Measurements from ENCODE around the gene GCLM. TPM values are rescaled to one million over a fixed set of nuclear protein-coding genes. Genes with fewer than 3 reads are reported as not detected.

Gene GCLM
- total and polyA plus RNA-seq, 9 of the 15 experiments (the other 6 are each of a cell fraction or from before 2014, with no cell fraction given): 9.3 to 71.6 (median 24.5) TPM

DNA sequence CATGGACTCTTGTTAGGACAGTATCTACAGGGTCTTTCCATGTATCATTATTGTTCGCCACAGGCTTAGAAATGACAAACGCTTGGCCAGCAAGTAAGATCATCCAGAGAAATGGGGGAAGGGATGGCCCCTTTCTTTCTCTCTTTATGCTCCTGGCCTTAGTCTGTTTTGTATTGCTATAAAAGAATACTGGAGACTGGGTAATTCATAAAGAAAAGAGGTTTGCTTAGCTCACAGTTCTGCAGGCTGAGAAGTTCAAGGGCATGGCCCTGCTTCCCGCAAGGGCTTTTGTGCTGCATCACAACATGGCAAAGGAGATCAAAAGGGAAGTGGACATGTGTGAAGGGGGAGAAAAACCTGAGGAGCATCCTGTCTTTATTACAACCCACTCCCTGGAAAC, 71.3 kb downstream of the GCLM start (continued):
- TF ChIP-seq, protein P1, sequence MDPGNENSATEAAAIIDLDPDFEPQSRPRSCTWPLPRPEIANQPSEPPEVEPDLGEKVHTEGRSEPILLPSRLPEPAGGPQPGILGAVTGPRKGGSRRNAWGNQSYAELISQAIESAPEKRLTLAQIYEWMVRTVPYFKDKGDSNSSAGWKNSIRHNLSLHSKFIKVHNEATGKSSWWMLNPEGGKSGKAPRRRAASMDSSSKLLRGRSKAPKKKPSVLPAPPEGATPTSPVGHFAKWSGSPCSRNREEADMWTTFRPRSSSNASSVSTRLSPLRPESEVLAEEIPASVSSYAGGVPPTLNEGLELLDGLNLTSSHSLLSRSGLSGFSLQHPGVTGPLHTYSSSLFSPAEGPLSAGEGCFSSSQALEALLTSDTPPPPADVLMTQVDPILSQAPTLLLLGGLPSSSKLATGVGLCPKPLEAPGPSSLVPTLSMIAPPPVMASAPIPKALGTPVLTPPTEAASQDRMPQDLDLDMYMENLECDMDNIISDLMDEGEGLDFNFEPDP (CRISPR knock-in tag; IDR thresholded peaks at IDR 0.05): no peak
- TF ChIP-seq C11orf30 (IDR thresholded peaks at IDR 0.05; ENCODE audit: low read depth): no peak
- TF ChIP-seq CSDE1 (IDR thresholded peaks at IDR 0.05): no peak
- no peak for TF ChIP-seq KAT2B (IDR thresholded peaks at IDR 0.05; ENCODE audit: low read depth, low read length)
- TF ChIP-seq PURB (CRISPR knock-in tag; IDR thresholded peaks at IDR 0.05; ENCODE audit: low read depth): no peak

MicroRNAs encoded within 50 kb of the gene (microRNA counts, 767-probe panel; counts per million panel counts)
- not detected for microRNA hsa-miR-760

Small RNA genes within 50 kb of the gene (microRNA-seq; reads per million reads assigned to microRNA genes)
- gene MIR760 (ENCODE audit: borderline microRNAs expressed): 6.9 reads per million, percentile 51 among the genes with 10 or more reads in this experiment

Small RNA genes within 50 kb of the gene (small RNA-seq; reads per million reads assigned to genes)
- not detected for gene AL117351.2
- gene MIR760: 0.18 reads per million

Other genes starting within 250 kb of the GCLM start
- gene BCAR3, start 227.6 kb downstream of the GCLM start, total RNA-seq (2014; rRNA removed): 2.8 and 4.2 TPM in 2 replicates
- 4.8 and 6.9 TPM in 2 replicates for gene BCAR3, start 227.6 kb downstream of the GCLM start, total RNA-seq (2014; rRNA removed; fragmentation: Illumina TruSeq; extraction: Trizol)
- 2.1 and 2.8 TPM in 2 replicates for gene BCAR3, start 227.6 kb downstream of the GCLM start, total RNA-seq (2015; rRNA removed; fragmentation: Illumina TruSeq; extraction: Trizol)
- 3.6 and 3.8 TPM in 2 replicates for gene BCAR3, start 227.6 kb downstream of the GCLM start, total RNA-seq (2021)
- gene BCAR3, start 227.6 kb downstream of the GCLM start, polyA plus RNA-seq (2011; rRNA removed): 1.8 and 2.0 TPM in 2 replicates
- 3.2 and 3.6 TPM in 2 replicates for gene BCAR3, start 227.6 kb downstream of the GCLM start, polyA plus RNA-seq (2014; fragmentation: Illumina TruSeq; extraction: Trizol)
- 1 to 10 TPM; 5.4 to 6.3 TPM for gene BCAR3, start 227.6 kb downstream of the GCLM start, polyA plus RNA-seq (2014; fragmentation: Nextera tagmentation; extraction: Ambion mirVana)
- 4.0 and 5.4 TPM in 2 replicates for gene BCAR3, start 227.6 kb downstream of the GCLM start, polyA plus RNA-seq (2014; rRNA removed)
- gene DNTTIP2, start 30.2 kb downstream of the GCLM start, total RNA-seq (2014; rRNA removed): 50.4 and 59.2 TPM in 2 replicates
- 106 and 136 TPM in 2 replicates for gene DNTTIP2, start 30.2 kb downstream of the GCLM start, total RNA-seq (2014; rRNA removed; fragmentation: Illumina TruSeq; extraction: Trizol)
- 87.9 and 97.0 TPM in 2 replicates for gene DNTTIP2, start 30.2 kb downstream of the GCLM start, total RNA-seq (2015; rRNA removed; fragmentation: Illumina TruSeq; extraction: Trizol)
- gene DNTTIP2, start 30.2 kb downstream of the GCLM start, total RNA-seq (2021): 85.2 and 91.9 TPM in 2 replicates
- 56.1 and 75.0 TPM in 2 replicates for gene DNTTIP2, start 30.2 kb downstream of the GCLM start, polyA plus RNA-seq (2011; rRNA removed)
- 87.6 and 113 TPM in 2 replicates for gene DNTTIP2, start 30.2 kb downstream of the GCLM start, polyA plus RNA-seq (2014; fragmentation: Illumina TruSeq; extraction: Trizol)
- gene DNTTIP2, start 30.2 kb downstream of the GCLM start, polyA plus RNA-seq (2014; fragmentation: Nextera tagmentation; extraction: Ambion mirVana): 100 to 1,000 TPM; 113 to 138 TPM
- gene DNTTIP2, start 30.2 kb downstream of the GCLM start, polyA plus RNA-seq (2014; rRNA removed): 59.7 and 75.4 TPM in 2 replicates
- gene ABCA4, start 211.7 kb upstream of the GCLM start, total RNA-seq (2014; rRNA removed): not detected in 2 replicates
- not detected in 2 replicates for gene ABCA4, start 211.7 kb upstream of the GCLM start, total RNA-seq (2014; rRNA removed; fragmentation: Illumina TruSeq; extraction: Trizol)
- not detected in 2 replicates for gene ABCA4, start 211.7 kb upstream of the GCLM start, total RNA-seq (2015; rRNA removed; fragmentation: Illumina TruSeq; extraction: Trizol)
- gene ABCA4, start 211.7 kb upstream of the GCLM start, total RNA-seq (2021): not detected in 2 replicates
- not detected in 2 replicates for gene ABCA4, start 211.7 kb upstream of the GCLM start, polyA plus RNA-seq (2011; rRNA removed)
- gene ABCA4, start 211.7 kb upstream of the GCLM start, polyA plus RNA-seq (2014; fragmentation: Illumina TruSeq; extraction: Trizol): 0.04 TPM in 1 of 2 replicates, not detected in the other
- gene ABCA4, start 211.7 kb upstream of the GCLM start, polyA plus RNA-seq (2014; fragmentation: Nextera tagmentation; extraction: Ambion mirVana): under 1 TPM in 1 of 2 experiments, not detected in 1; 0.01 TPM
- gene ABCA4, start 211.7 kb upstream of the GCLM start, polyA plus RNA-seq (2014; rRNA removed): not detected in 2 replicates

All from K562 (cell line).